HL-60/S4 (cell line): ENCODE results near the gene PLPP7.

ENCODE experiments used
- in situ Hi-C: fragments of 300-500 bp; cut with MboI; formaldehyde crosslinking; loops from 2 replicates; pipeline ENCODE4 v1.14.3; 2022; ENCODE audit warnings: low sequenced_read_pairs

PLPP7 gene

DNA sequence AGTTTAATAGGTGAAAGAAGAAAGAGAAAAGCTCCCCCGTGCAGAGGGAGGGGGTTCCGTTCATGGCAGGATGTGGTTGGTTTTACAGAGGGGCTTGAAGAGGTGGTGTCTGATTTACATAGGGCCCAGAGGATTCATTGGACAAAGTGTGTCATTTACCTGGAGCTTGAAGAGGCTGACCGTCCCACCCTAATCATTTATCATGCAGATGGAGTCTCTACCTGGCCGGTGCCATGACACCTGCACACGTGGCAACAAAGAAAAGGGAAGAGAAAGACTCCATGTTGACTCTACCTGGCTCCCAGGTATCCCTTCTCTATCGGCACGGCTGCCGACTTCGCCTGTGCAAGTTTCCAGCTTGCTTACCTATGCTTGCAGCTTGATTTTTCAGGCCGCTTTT lies 69.0 kb downstream of the PLPP7 start:
- in situ Hi-C loops = loop anchor here (10.0 kb wide), 1 partner anchor 386 kb away; the partner anchor contains the start of gene RAPGEF1
